HG02870 (cell line): Measurements from ENCODE around the gene FAM229A.

Experiments used
- ATAC-seq: cut with Tn5 transposase; IDR thresholded peaks from one replicate; pipeline ENCODE4 v1.9.1; 2021; ENCODE audit warnings: mild to moderate bottlenecking, moderate library complexity; ENCODE audit not compliant: unreplicated experiment

The FAM229A gene

GRCh38 chr1:32350785-32351398 is 11.4 kb downstream of the FAM229A start:
- peak; percentile 29 for ATAC-seq

GRCh38 chr1:32349211-32349708 is 13.0 kb downstream of the FAM229A start:
- no peak for ATAC-seq

GRCh38 chr1:32346532-32347157 is 15.6 kb downstream of the FAM229A start:
- no peak for ATAC-seq

GRCh38 chr1:32345289-32345827 is 16.9 kb downstream of the FAM229A start:
- ATAC-seq: no peak

GRCh38 chr1:32342704-32343103 is 19.6 kb downstream of the FAM229A start:
- no peak for ATAC-seq

- ATAC-seq: no peak
Measured at GRCh38 chr1:32341971-32342370, 20.3 kb downstream of the FAM229A start.

- no peak for ATAC-seq
Measured at GRCh38 chr1:32341186-32341757, 21.0 kb downstream of the FAM229A start.

GRCh38 chr1:32339363-32339978 is 22.8 kb downstream of the FAM229A start:
- ATAC-seq: no peak

- ATAC-seq: no peak
Measured at GRCh38 chr1:32338637-32339145, 23.6 kb downstream of the FAM229A start.

GRCh38 chr1:32337855-32338636 is 24.2 kb downstream of the FAM229A start:
- ATAC-seq: no peak

GRCh38 chr1:32336963-32337675 is 25.2 kb downstream of the FAM229A start:
- ATAC-seq: no peak

GRCh38 chr1:32336591-32336932 is 25.7 kb downstream of the FAM229A start:
- ATAC-seq: no peak

GRCh38 chr1:32335790-32336590 is 26.3 kb downstream of the FAM229A start, which contains the start of gene MARCKSL1:
TSS of gene MARCKSL1 (minus strand) at chr1:32336233. CDS start at chr1:32336033, 200 bp downstream.
- ATAC-seq: no peak

- ATAC-seq: no peak
Measured at GRCh38 chr1:32335535-32335789, 26.8 kb downstream of the FAM229A start.

- ATAC-seq: no peak
Measured at GRCh38 chr1:32334864-32335534, 27.3 kb downstream of the FAM229A start.

GRCh38 chr1:32334274-32334861 is 27.9 kb downstream of the FAM229A start:
- no peak for ATAC-seq

- no peak for ATAC-seq
Measured at GRCh38 chr1:32333251-32333963, 28.9 kb downstream of the FAM229A start.
